HL-60 (cell line): Measurements from ENCODE around the gene DISP1.

Experiments
- DNase-seq, 2 experiments: peaks; one replicate each; pipeline ENCODE4 v3.0.0-alpha.2; 2010 to 2020; ENCODE audit warnings: low read depth in 1 of 2, low spot score in 1 of 2
- H3K27ac ChIP-seq: fragments of 250-450 bp; sonication (Bioruptor Pico); replicated peaks from 2 replicates; pipeline ENCODE4 v1.5.1; 2020; ENCODE audit warnings: mild to moderate bottlenecking, moderate library complexity
- H3K27me3 ChIP-seq: fragments of 250-450 bp; sonication (Bioruptor Pico); 2 replicates; pipeline ENCODE4 v1.5.1; 2021; ENCODE audit warnings: mild to moderate bottlenecking, moderate library complexity; ENCODE audit not compliant: insufficient read depth, poor library complexity, severe bottlenecking
- H3K4me3 ChIP-seq: replicated peaks from 2 replicates; pipeline ENCODE4 v1.5.1; 2011; ENCODE audit warnings: mild to moderate bottlenecking, control low read depth, low read length; ENCODE audit not compliant: insufficient read depth
- CTCF ChIP-seq: IDR thresholded peaks from one replicate; pipeline ENCODE4 v1.5.1; 2011; ENCODE audit warnings: low read length, control low read depth, inconsistent platforms; ENCODE audit not compliant: insufficient read depth
- GABPA ChIP-seq: IDR thresholded peaks from 2 replicates; pipeline ENCODE4 v1.6.1; 2012; ENCODE audit warnings: low read depth
- POLR2AphosphoS5 ChIP-seq: IDR thresholded peaks from 2 replicates; pipeline ENCODE4 v1.6.1; 2012; ENCODE audit warnings: low read depth
- REST ChIP-seq: IDR thresholded peaks from 2 replicates; pipeline ENCODE4 v1.6.1; 2012; ENCODE audit warnings: low read depth; ENCODE audit not compliant: insufficient replicate concordance
- SPI1 ChIP-seq: IDR thresholded peaks from 2 replicates; pipeline ENCODE4 v1.6.1; 2012; ENCODE audit warnings: low read depth, mild to moderate bottlenecking, borderline replicate concordance

The DISP1 gene

GRCh38 chr1:222788402-222789156 lies 26.3 kb upstream of the DISP1 start:
- Histone ChIP-seq H3K27ac (no peak overlapping the region), H3K4me3 (no peak overlapping the region), H3K27me3 (peaks cover 6% of the 10 kb centered on the region)
- no peak for DNase-seq
- TF ChIP-seq REST (no peak), GABPA (no peak), SPI1 (no peak), POLR2AphosphoS5 (no peak), CTCF (no peak)

- TF ChIP-seq REST: no peak
- no peak for TF ChIP-seq POLR2AphosphoS5
- TF ChIP-seq SPI1: no peak
- TF ChIP-seq CTCF: no peak
- no peak for TF ChIP-seq GABPA
- H3K27me3 ChIP-seq: peaks cover 4% of the 10 kb centered on the region
- no peak overlapping the region for H3K27ac ChIP-seq
- H3K4me3 ChIP-seq: no peak overlapping the region
- no peak for DNase-seq
These were observed 24.7 kb upstream of the DISP1 start for GRCh38 chr1:222790115-222790514.

- TF ChIP-seq GABPA (no peak), CTCF (no peak), POLR2AphosphoS5 (no peak), SPI1 (no peak), REST (no peak)
- H3K27me3 ChIP-seq: no peaks in the 10 kb centered on the region
- H3K27ac ChIP-seq: no peak overlapping the region
- no peak for DNase-seq
- no peak overlapping the region for H3K4me3 ChIP-seq
These were observed 24.3 kb upstream of the DISP1 start for GRCh38 chr1:222790520-222790919.
